Left lung (tissue), 10 donors: ENCODE data around the gene ACO1. TPM values are rescaled to one million over a fixed set of nuclear protein-coding genes. Genes with fewer than 3 reads are reported as not detected.

ENCODE experiments used
- ATAC-seq: fragments of 200-7000 bp; cut with Tn5 transposase; one replicate; pipeline ENCODE4 v1.9.1; 2020; ENCODE audit warnings: moderate library complexity
- DNase-seq, 4 donors: peaks; one replicate each; pipeline ENCODE4 v3.0.0-alpha.2; 2013 to 2020
- H3K27ac ChIP-seq, 2 donors: fragments of 200-600 bp; sonication (generic) in 1 of 2; one replicate each; pipeline versions ENCODE4 v1.5.0 to v1.8.0; 2020 to 2021
- H3K27me3 ChIP-seq, 2 donors: fragments of 200-600 bp; sonication (generic) in 1 of 2; one replicate each; pipeline versions ENCODE4 v1.5.0 to v1.8.0; 2020 to 2021
- H3K36me3 ChIP-seq, 2 donors: fragments of 200-600 bp; sonication (generic) in 1 of 2; one replicate each; pipeline versions ENCODE4 v1.5.0 to v1.8.0; 2020 to 2021
- H3K4me1 ChIP-seq, 2 donors: fragments of 200-600 bp; one replicate each; pipeline ENCODE4 v1.8.0; 2021
- H3K4me3 ChIP-seq, 2 donors: fragments of 200-600 bp; sonication (generic) in 1 of 2; one replicate each; pipeline versions ENCODE4 v1.5.0 to v1.8.0; 2020 to 2021; ENCODE audit warnings: mild to moderate bottlenecking in 1 of 2
- H3K9me3 ChIP-seq, 2 donors: fragments of 200-600 bp; sonication (generic) in 1 of 2; one replicate each; pipeline versions ENCODE4 v1.5.0 to v1.8.0; 2020 to 2021
- CTCF ChIP-seq, 2 donors: fragments of 200-600 bp; sonication (generic) in 1 of 2; IDR thresholded peaks; one replicate each; pipeline versions ENCODE4 v1.5.0 to v1.8.0; 2021; ENCODE audit warnings: antibody characterized with exemption in 2 of 2
- intact Hi-C, 2 donors: fragments of 100-400 bp; cut with DNase I; formaldehyde crosslinking; loops; one replicate each; pipeline versions ENCODE4 v1.11.2 to v1.14.2; 2022
- polyA plus RNA-seq, 6 donors: library from polyadenylated mRNA; unstranded; fragments of 120-200 nt; gene quantifications; one replicate each; pipeline ENCODE4 v1.2.1, GENCODE V29; 2013; ENCODE audit not compliant: insufficient read length in 6 of 6
- total RNA-seq, 2 donors: library from RNA; stranded (reverse); fragmentation: NEBNext Ultra II Directional; extraction: Animal tissue kit (Norgen Biotek cat#: 25700); gene quantifications; one replicate each; pipeline ENCODE4 v1.2.1, GENCODE V29; 2021
- donor health status: DM: no; HTN: yes; CAD: no.
- donor health status: DM: no; HTN: no; CAD: no.

Gene ACO1
- total and polyA plus RNA-seq, 8 donors = 28.6 to 45.1 (median 32.2) TPM

GRCh38 chr9:32497921-32498320, 113.5 kb downstream of the ACO1 start:
- H3K9me3 ChIP-seq = no peaks in the 10 kb centered on the region
- no peak overlapping the region for H3K27ac ChIP-seq
- no peaks in the 10 kb centered on the region for H3K27me3 ChIP-seq
- peaks cover 0 to 67% of the 10 kb centered on the region in 2 donors for H3K36me3 ChIP-seq
- TF ChIP-seq CTCF (IDR thresholded peaks at IDR 0.05) = no peak
- ATAC-seq = no peak
- H3K4me1 ChIP-seq = no peaks in the 10 kb centered on the region
- H3K4me3 ChIP-seq = no peak overlapping the region
- intact Hi-C loops = no loop called here
- no peak for DNase-seq

- H3K27ac ChIP-seq = no peak overlapping the region
- DNase-seq (no peak), ATAC-seq (no peak)
- H3K27me3 ChIP-seq = no peaks in the 10 kb centered on the region
- H3K4me3 ChIP-seq = no peak overlapping the region
- H3K4me1 ChIP-seq = no peaks in the 10 kb centered on the region
- intact Hi-C loops = no loop called here
- TF ChIP-seq CTCF (IDR thresholded peaks at IDR 0.05) = no peak
- H3K9me3 ChIP-seq = no peaks in the 10 kb centered on the region
- H3K36me3 ChIP-seq = peaks cover 0 to 55% of the 10 kb centered on the region in 2 donors
Observed at GRCh38 chr9:32500768-32501167, 116.3 kb downstream of the ACO1 start.

- Histone ChIP-seq H3K27ac (no peak overlapping the region), H3K27me3 (no peaks in the 10 kb centered on the region), H3K36me3 (peaks cover 0 to 44% of the 10 kb centered on the region in 2 donors), H3K4me3 (no peak overlapping the region), H3K4me1 (no peaks in the 10 kb centered on the region), H3K9me3 (no peaks in the 10 kb centered on the region)
- no peak for TF ChIP-seq CTCF (IDR thresholded peaks at IDR 0.05)
- ATAC-seq (no peak), DNase-seq (no peak)
- intact Hi-C loops = no loop called here
Observed at GRCh38 chr9:32501868-32502267, 117.4 kb downstream of the ACO1 start.

GRCh38 chr9:32502464-32502863, 118.0 kb downstream of the ACO1 start:
- no peaks in the 10 kb centered on the region for H3K9me3 ChIP-seq
- ATAC-seq = no peak
- peaks cover 0 to 39% of the 10 kb centered on the region in 2 donors for H3K36me3 ChIP-seq
- DNase-seq = no peak
- no peak overlapping the region for H3K27ac ChIP-seq
- H3K4me3 ChIP-seq = no peak overlapping the region
- intact Hi-C loops = no loop called here
- H3K4me1 ChIP-seq = no peaks in the 10 kb centered on the region
- H3K27me3 ChIP-seq = no peaks in the 10 kb centered on the region
- no peak for TF ChIP-seq CTCF (IDR thresholded peaks at IDR 0.05)

GRCh38 chr9:32503008-32503407, 118.6 kb downstream of the ACO1 start:
- ATAC-seq = no peak
- Histone ChIP-seq H3K36me3 (peaks cover 0 to 33% of the 10 kb centered on the region in 2 donors), H3K4me3 (no peak overlapping the region), H3K4me1 (no peaks in the 10 kb centered on the region), H3K27me3 (no peaks in the 10 kb centered on the region), H3K9me3 (no peaks in the 10 kb centered on the region), H3K27ac (no peak overlapping the region)
- TF ChIP-seq CTCF (IDR thresholded peaks at IDR 0.05) = no peak
- DNase-seq = no peak
- intact Hi-C loops = no loop called here

Other genes with a start within 250 kb of the ACO1 start
- 10 to 100 TPM; 13.7 to 15.6 TPM for gene RIGI, start 141.6 kb downstream of the ACO1 start, total RNA-seq
- gene RIGI, start 141.6 kb downstream of the ACO1 start, polyA plus RNA-seq = 10 to 100 TPM; 11.2 to 14.6 (median 13.3) TPM
- gene SMIM27, start 167.7 kb downstream of the ACO1 start, total RNA-seq = 10 to 100 TPM in 1 of 2 donors, 1 to 10 TPM in 1; 8.0 to 14.4 TPM
- 10 to 100 TPM in 5 of 6 donors, 1 to 10 TPM in 1; 9.5 to 13.0 (median 11.4) TPM for gene SMIM27, start 167.7 kb downstream of the ACO1 start, polyA plus RNA-seq
- gene TOPORS, start 167.9 kb downstream of the ACO1 start, total RNA-seq = 10 to 100 TPM; 13.2 to 15.1 TPM
- gene TOPORS, start 167.9 kb downstream of the ACO1 start, polyA plus RNA-seq = 10 to 100 TPM; 25.8 to 32.5 (median 28.9) TPM
- 10 to 100 TPM; 44.1 to 51.2 TPM for gene NDUFB6, start 188.5 kb downstream of the ACO1 start, total RNA-seq
- 10 to 100 TPM; 51.0 to 61.0 (median 53.1) TPM for gene NDUFB6, start 188.5 kb downstream of the ACO1 start, polyA plus RNA-seq